ENCODE data around the gene ATM. TPM values are rescaled to one million over a fixed set of nuclear protein-coding genes. Genes with fewer than 3 reads are reported as not detected.

ATM gene
- total RNA-seq, 1 donor from 2014 or later, result 91.3 TPM

DNA sequence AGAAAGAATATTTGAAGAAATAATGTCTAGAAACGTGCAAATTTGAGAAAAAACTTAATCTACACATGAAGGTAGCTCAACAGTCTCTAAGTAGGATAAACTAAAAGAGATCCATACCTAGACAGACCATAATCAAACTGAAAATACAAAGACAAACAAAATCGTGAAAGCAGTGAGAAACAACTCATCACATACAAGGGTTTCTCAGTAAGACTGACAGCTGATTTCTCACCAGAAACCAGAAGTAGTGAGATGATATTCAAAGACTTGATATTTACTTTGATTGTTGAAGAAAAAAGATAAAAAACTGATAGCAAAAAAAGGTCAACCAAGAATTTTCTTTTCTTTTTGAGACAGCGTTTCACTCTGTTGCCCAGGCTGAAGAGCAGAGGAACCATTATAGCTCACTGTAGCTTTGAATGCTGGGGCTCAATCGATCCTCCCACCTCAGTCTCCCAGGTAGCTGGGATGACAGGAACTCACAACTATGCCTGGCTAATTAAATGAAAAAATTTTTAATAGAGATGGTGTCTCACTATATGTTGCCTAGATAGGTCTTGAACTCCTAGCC, 17.9 kb upstream of the ATM start:
- Histone ChIP-seq H3K27me3 (ENCODE audit: low read depth) (no peaks in the 10 kb centered on the region), H3K4me3 (no peak overlapping the region), H3K36me3 (peaks cover 32% of the 10 kb centered on the region), H3K27ac (no peak overlapping the region), H3K4me1 (peaks cover 3% of the 10 kb centered on the region), H3K9me3 (peaks cover 8% of the 10 kb centered on the region)
- ATAC-seq (no peak), DNase-seq (no peak)
- intact Hi-C loops (cut with DNase I), result no loop called here
- TF ChIP-seq, protein P1, sequence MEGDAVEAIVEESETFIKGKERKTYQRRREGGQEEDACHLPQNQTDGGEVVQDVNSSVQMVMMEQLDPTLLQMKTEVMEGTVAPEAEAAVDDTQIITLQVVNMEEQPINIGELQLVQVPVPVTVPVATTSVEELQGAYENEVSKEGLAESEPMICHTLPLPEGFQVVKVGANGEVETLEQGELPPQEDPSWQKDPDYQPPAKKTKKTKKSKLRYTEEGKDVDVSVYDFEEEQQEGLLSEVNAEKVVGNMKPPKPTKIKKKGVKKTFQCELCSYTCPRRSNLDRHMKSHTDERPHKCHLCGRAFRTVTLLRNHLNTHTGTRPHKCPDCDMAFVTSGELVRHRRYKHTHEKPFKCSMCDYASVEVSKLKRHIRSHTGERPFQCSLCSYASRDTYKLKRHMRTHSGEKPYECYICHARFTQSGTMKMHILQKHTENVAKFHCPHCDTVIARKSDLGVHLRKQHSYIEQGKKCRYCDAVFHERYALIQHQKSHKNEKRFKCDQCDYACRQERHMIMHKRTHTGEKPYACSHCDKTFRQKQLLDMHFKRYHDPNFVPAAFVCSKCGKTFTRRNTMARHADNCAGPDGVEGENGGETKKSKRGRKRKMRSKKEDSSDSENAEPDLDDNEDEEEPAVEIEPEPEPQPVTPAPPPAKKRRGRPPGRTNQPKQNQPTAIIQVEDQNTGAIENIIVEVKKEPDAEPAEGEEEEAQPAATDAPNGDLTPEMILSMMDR (IDR thresholded peaks at IDR 0.05), result no peak

DNA sequence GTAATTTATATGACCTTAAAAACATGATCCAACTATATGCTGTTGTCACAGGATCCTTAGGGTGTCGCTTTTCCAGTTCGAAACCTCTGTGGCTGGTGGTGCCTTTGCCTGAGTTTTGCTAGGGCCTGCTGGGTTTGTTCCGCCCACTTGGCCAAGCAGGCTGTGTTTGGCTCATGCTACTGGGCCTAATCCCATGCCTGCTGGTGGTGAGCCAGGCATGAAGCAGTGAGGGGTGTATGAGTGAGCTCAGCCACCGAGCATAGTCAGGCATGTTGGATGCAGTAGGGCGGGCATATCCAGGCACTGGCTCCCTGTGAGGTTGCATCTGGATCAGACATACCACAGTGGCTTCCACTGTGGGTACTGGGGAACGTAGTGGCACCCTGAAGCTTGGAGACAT, 16.7 kb upstream of the ATM start:
- ATAC-seq (no peak), DNase-seq (no peak)
- intact Hi-C loops (cut with DNase I), result no loop called here
- Histone ChIP-seq H3K27me3 (ENCODE audit: low read depth) (no peaks in the 10 kb centered on the region), H3K9me3 (peaks cover 8% of the 10 kb centered on the region), H3K36me3 (peaks cover 41% of the 10 kb centered on the region), H3K4me1 (no peaks in the 10 kb centered on the region), H3K4me3 (no peak overlapping the region), H3K27ac (no peak overlapping the region)
- TF ChIP-seq, protein P1 (IDR thresholded peaks at IDR 0.05), result no peak

DNA sequence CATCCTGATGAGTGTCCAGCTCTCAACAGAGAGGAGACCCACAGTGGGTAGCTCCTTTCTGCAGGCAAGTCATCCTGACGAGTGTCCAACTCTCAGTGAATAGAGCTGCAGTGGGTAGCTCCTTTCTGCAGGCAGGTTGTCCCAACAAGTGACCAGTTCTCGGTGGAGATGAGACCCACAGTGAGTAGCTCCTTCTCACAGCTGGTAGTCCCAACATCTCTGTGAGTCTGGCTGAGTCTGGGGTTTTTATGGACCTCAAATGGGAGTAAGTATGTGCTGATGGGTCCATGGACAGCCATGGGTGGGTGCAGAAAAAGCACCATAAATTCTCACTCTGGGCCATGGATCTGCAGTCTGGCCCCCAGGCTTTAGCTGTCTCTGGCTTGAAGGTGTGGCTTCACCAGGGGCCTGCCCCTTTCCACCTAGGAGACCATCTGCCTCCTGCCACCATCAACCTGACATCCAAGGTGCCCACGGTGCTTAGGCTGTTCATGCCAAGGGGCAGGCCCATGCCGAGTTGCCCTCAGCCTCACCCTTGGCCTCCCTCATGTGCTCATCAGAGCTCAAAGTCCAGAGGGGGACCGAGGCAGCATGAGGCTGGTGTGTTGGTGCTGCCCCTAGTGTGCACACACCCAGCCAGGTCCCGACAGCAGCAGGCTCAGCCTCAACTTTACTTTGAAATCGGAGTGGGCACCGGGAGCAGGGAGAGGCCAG, 15.7 kb upstream of the ATM start:
- ATAC-seq, result peak in 1 of 2 donors; percentile 38
- intact Hi-C loops (cut with DNase I), result no loop called here
- H3K27ac ChIP-seq, result no peak overlapping the region
- no peaks in the 10 kb centered on the region for H3K4me1 ChIP-seq
- TF ChIP-seq, protein P1 (IDR thresholded peaks at IDR 0.05), result no peak
- no peak for DNase-seq
- no peak overlapping the region for H3K4me3 ChIP-seq
- peaks cover 42% of the 10 kb centered on the region for H3K36me3 ChIP-seq
- H3K9me3 ChIP-seq, result peaks cover 8% of the 10 kb centered on the region
- no peaks in the 10 kb centered on the region for H3K27me3 ChIP-seq (ENCODE audit: low read depth)

DNA sequence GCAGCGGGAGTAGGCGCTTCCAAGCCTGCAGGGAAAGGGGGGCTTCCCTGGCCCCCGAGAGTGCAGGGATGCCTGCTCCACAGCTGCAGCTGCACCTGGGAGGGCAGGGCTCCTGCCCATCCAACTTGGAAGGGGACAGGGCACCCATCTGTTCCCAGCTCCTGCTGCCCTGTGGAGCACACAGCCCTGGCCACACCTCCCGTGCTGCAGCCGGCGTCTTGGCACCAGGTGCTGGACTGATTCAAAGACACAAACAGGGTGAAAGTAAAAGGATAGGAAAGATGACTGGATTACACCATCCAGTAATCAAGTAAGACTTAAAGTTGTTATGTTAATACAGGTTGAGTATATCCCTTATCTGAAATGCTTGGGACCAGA, 15.2 kb upstream of the ATM start:
- DNase-seq (no peak), ATAC-seq (no peak)
- intact Hi-C loops (cut with DNase I), result no loop called here
- Histone ChIP-seq H3K27ac (no peak overlapping the region), H3K36me3 (peaks cover 47% of the 10 kb centered on the region), H3K4me1 (no peaks in the 10 kb centered on the region), H3K9me3 (peaks cover 8% of the 10 kb centered on the region), H3K27me3 (ENCODE audit: low read depth) (no peaks in the 10 kb centered on the region), H3K4me3 (no peak overlapping the region)
- TF ChIP-seq, protein P1 (IDR thresholded peaks at IDR 0.05), result no peak

DNA sequence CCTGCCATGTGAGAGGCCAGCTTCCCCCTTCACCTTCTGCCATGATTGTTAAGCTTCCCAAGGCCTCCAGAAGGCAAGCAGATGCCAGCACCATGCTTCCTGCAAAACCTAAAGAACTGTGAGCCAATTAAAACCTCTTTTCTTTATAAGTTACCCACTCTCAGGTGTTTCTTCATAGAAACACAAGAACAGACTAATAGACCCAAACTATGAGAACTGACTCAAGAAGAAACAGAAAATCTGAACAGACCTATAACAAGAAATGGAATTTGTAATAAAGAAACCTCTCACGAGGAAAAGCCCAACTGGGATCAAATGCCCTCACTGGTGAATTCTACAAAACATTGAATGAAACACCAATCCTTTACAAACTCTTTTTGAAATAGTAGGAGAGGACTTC, 12.4 kb upstream of the ATM start:
- intact Hi-C loops (cut with DNase I), result no loop called here
- H3K4me3 ChIP-seq, result no peak overlapping the region
- H3K27me3 ChIP-seq (ENCODE audit: low read depth), result no peaks in the 10 kb centered on the region
- no peak for ATAC-seq
- H3K9me3 ChIP-seq, result peaks cover 4% of the 10 kb centered on the region
- H3K36me3 ChIP-seq, result peaks cover 53% of the 10 kb centered on the region
- no peak for DNase-seq
- H3K4me1 ChIP-seq, result no peaks in the 10 kb centered on the region
- no peak overlapping the region for H3K27ac ChIP-seq
- TF ChIP-seq, protein P1 (IDR thresholded peaks at IDR 0.05), result no peak
